ENCODE data around the gene AIP. TPM values are rescaled to one million over a fixed set of nuclear protein-coding genes. Genes with fewer than 3 reads are reported as not detected.

The AIP gene
- polyA plus RNA-seq, 1 experiment: 55.3 TPM

DNA sequence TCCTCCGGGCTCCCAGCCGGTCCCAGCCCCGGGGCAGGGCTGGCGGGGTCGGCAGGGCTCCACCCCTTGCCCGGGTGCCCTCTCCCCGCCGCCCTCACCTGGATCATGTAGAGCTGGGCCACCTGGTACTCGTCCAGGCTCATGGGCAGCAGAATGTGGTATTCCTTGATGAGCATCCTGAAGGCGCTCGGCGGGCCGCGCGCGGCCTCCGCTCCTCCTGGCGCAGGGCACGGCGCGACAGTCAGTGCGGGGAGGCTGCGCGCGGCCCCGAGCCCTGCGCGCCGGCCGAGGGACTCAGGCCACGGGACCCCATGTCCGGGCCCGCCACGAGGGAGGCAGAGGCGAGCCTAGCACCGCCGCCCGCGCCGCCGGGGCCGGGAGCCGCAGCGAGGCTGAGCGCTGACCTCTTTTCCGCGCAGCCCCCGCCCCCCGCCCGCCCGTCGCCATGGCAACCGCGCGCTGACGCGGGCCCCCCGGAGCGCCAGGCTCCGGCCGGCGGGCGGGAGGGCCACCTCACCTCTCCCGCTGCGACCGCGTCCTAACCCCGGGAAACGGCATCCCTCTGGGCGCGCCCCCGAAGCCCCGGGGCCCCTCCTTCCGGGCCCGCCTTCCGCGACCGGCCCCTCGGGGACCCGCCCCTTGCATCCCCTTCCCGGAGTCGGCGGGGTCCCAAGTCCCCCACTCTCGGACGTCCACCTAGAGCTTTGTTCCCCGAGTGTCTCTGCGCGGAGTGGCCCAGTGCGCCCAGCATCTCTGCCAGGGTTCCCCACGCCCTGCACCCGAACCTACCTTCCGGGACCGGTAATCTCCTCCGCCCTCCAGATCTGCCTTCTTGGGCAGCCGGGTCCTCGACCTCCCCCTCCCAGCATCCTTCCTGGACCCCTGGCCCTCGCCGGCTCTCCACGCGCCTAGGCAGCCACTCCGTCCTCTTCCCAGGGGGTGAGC is 21.5 kb downstream of the AIP start:
- ChIA-PET POLR2A (no interaction called here), CTCF (no interaction called here)
- peak overlapping the region; percentile 72 for H3K4me3 ChIP-seq (ENCODE audit: low read depth, low read length)
- no peak for DNase-seq (ENCODE audit: low read depth, low spot score)
- H3K9me3 ChIP-seq (ENCODE audit: control insufficient read depth, insufficient read depth, low read length): no peaks in the 10 kb centered on the region; the same call in 1 of the 2 replicates
- no peaks in the 10 kb centered on the region for H3K27me3 ChIP-seq (ENCODE audit: control insufficient read depth, insufficient read depth, low read length)
- H3K27ac ChIP-seq (ENCODE audit: low read depth, low read length): peak overlapping the region; percentile 39
- TF ChIP-seq, protein P1, sequence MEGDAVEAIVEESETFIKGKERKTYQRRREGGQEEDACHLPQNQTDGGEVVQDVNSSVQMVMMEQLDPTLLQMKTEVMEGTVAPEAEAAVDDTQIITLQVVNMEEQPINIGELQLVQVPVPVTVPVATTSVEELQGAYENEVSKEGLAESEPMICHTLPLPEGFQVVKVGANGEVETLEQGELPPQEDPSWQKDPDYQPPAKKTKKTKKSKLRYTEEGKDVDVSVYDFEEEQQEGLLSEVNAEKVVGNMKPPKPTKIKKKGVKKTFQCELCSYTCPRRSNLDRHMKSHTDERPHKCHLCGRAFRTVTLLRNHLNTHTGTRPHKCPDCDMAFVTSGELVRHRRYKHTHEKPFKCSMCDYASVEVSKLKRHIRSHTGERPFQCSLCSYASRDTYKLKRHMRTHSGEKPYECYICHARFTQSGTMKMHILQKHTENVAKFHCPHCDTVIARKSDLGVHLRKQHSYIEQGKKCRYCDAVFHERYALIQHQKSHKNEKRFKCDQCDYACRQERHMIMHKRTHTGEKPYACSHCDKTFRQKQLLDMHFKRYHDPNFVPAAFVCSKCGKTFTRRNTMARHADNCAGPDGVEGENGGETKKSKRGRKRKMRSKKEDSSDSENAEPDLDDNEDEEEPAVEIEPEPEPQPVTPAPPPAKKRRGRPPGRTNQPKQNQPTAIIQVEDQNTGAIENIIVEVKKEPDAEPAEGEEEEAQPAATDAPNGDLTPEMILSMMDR (IDR thresholded peaks at IDR 0.05; ENCODE audit: low read depth, low read length): no peak

DNA sequence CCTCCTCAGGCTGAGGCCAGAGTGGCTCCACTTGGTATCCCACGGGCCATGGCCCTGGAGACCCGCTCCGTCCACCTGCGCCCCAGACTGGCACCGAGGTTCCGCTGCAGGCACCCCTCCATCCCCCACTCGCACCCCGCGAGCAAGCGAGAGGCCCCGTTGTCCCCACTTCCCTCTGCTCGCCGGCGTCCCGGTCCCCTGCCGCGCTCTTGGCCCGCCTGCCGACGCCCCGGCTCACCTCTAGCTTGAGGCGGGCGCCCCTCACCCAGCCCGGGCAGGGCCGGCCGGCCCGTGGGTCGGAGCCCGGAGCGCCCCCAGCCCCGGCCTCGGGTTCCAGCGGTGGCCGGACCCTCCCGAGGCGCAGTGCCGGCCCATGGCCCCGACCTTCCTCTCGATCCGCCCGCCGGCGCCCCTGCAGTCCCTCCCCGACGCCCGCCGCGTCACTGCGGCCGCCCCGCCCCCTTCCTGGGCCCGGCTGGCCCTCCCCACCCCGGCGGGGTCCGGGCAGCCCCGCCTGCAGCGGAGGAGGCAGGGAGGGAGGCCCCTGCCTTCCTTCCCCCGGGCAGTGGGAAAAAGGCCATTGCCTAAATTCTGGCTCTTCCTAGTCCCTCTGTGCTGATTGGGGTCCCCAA is 22.2 kb downstream of the AIP start, which contains the start of gene PITPNM1:
TSS of gene PITPNM1 (minus strand) at position 414 of the 632 bp plus-strand sequence. CDS start 1,183 bp downstream, outside the sequence.
- no peaks in the 10 kb centered on the region; the same call in 1 of the 2 replicates for H3K9me3 ChIP-seq (ENCODE audit: control insufficient read depth, insufficient read depth, low read length)
- POLR2A ChIA-PET: no interaction called here
- CTCF ChIA-PET: interaction anchor here (0.9 kb wide), 1 partner anchor 159 kb away, joined by 3 read pairs; no protein-coding TSS in a partner anchor
- peak within 1 kb of the TSS; percentile 72 for H3K4me3 ChIP-seq (ENCODE audit: low read depth, low read length)
- peak within 1 kb of the TSS; percentile 70 for H3K27ac ChIP-seq (ENCODE audit: low read depth, low read length)
- TF ChIP-seq, protein P1 (IDR thresholded peaks at IDR 0.05; ENCODE audit: low read depth, low read length): no peak
- no peak for DNase-seq (ENCODE audit: low read depth, low spot score)
- H3K27me3 ChIP-seq (ENCODE audit: control insufficient read depth, insufficient read depth, low read length): no peaks in the 10 kb centered on the region

DNA sequence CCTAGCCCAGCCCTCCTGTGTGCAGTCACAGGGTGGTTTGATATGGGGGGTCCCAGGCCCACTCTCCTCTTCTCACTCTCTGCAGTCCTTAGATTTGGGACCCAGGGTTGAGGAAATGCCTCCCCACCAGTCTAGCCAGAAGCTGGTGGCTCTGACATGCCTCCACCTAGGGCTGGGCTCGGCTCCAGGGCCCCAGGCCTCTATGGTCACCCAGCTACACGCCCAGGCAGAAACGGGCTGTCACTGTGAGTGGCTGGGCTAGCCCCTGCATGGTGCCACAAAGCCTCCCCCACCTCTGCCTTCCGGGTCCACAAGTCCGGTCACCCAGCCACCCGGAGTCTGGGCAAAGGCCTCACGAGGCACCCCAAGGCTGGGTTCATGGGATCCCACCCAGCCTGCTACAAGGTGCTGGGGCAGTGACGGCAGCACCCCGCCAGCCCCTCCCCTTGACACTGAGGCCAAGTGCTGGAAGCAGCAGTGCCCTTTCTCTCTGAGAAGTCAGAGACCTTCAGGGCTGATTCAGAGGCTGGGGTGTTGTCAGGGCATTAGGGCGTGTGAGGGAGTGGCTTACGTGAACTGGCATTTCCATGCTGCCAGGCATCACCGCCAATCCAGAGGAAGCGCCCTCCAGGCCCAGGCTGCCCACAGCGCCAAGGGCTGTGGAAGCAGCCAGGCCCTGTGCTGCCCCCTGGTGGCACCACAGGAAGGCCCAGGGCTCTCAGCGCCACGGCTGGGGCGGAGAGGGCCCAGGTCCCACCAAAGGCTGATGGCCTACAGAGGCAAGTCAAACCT is 23.0 kb downstream of the AIP start:
- TF ChIP-seq, protein P1 (IDR thresholded peaks at IDR 0.05; ENCODE audit: low read depth, low read length): peak; percentile 97
- Histone ChIP-seq H3K27ac (ENCODE audit: low read depth, low read length) (peak overlapping the region; percentile 70), H3K4me3 (ENCODE audit: low read depth, low read length) (peak overlapping the region; percentile 17), H3K9me3 (ENCODE audit: control insufficient read depth, insufficient read depth, low read length) (no peaks in the 10 kb centered on the region; the same call in 1 of the 2 replicates), H3K27me3 (ENCODE audit: control insufficient read depth, insufficient read depth, low read length) (no peaks in the 10 kb centered on the region)
- CTCF ChIA-PET: interaction anchor here (0.9 kb wide), 1 partner anchor 160 kb away, joined by 3 read pairs; no protein-coding TSS in a partner anchor
- POLR2A ChIA-PET: no interaction called here
- DNase-seq (ENCODE audit: low read depth, low spot score): peak; percentile 48

DNA sequence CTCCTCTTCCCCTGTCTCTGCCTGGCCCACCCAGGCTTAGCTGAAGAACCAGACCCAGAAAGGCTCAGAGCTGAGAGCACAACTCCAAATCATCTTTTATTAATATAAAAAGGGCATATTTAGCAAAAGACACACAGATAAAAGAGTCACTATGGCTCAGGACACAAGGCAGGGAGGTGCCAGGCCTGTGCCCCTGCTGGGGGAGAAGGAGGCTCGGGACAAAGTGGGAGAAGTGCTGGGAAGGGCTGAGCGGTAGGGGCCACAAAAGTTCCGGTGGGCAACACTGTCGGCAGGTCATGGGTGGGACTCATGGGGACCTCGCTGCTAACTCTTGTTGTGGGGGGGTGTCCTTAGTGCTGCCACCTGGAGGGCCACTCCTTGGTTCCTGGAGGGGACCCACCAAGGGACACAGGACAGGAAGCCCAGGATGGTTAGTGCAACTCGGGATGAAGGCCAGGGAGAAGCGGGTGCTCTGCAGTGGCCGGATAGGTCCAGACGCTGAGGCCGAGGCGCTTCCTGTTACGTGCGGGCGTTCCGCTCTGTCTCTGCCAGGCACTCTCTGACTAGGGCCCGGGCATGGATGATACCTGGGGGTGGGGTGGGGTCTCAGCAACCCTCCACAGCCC is 23.7 kb downstream of the AIP start:
- Histone ChIP-seq H3K27ac (ENCODE audit: low read depth, low read length) (no peak overlapping the region), H3K4me3 (ENCODE audit: low read depth, low read length) (no peak overlapping the region)
- POLR2A ChIA-PET: no interaction called here

More for the DNA sequence above, 23.7 kb downstream of the AIP start:
- CTCF ChIA-PET: interaction anchor here (0.6 kb wide), 1 partner anchor 105 kb away, joined by 3 read pairs; the partner anchor contains the start of gene PPP1CA
- DNase-seq (ENCODE audit: low read depth, low spot score): no peak
- no peaks in the 10 kb centered on the region; the same call in 1 of the 2 replicates for H3K9me3 ChIP-seq (ENCODE audit: control insufficient read depth, insufficient read depth, low read length)
- TF ChIP-seq, protein P1 (IDR thresholded peaks at IDR 0.05; ENCODE audit: low read depth, low read length): no peak
- no peaks in the 10 kb centered on the region for H3K27me3 ChIP-seq (ENCODE audit: control insufficient read depth, insufficient read depth, low read length)
